Measurements from ENCODE around the gene PRSS12. TPM values are rescaled to one million over a fixed set of nuclear protein-coding genes. Genes with fewer than 3 reads are reported as not detected.

PRSS12 gene
- total RNA-seq, 1 experiment from 2014 or later = 14.1 TPM

GRCh38 chr4:118369231-118369630, 16.4 kb upstream of the PRSS12 start (continued):
- TF ChIP-seq MLX (CRISPR knock-in tag; IDR thresholded peaks at IDR 0.05) (no peak), PRRX2 (CRISPR knock-in tag; IDR thresholded peaks at IDR 0.05) (no peak), ZNF416 (CRISPR knock-in tag; IDR thresholded peaks at IDR 0.05) (no peak)

GRCh38 chr4:118367872-118368271, 15.1 kb upstream of the PRSS12 start:
- no peaks in the 10 kb centered on the region for H3K9me3 Mint-ChIP-seq
- DNase-seq (ENCODE audit: low spot score) (no peak), ATAC-seq (peak; percentile 63)
- no peak overlapping the region for H3K27ac Mint-ChIP-seq
- no peaks in the 10 kb centered on the region for H3K36me3 Mint-ChIP-seq
- peaks cover 10% of the 10 kb centered on the region for H3K4me1 Mint-ChIP-seq
- H3K27me3 Mint-ChIP-seq (ENCODE audit: low read depth) = no peaks in the 10 kb centered on the region
- CTCF ChIA-PET = interaction anchor here (1.2 to 3.5 kb wide), 2 partner anchors 10 to 15 kb away, joined by 3 to 20 read pairs; partner anchors contain the start of gene PRSS12
- POLR2A ChIA-PET = no interaction called here
- H3K4me3 Mint-ChIP-seq = no peak overlapping the region
- TF ChIP-seq SP1 (CRISPR knock-in tag; conservative IDR thresholded peaks at IDR 0.05) = no peak
- TF ChIP-seq, protein P1, sequence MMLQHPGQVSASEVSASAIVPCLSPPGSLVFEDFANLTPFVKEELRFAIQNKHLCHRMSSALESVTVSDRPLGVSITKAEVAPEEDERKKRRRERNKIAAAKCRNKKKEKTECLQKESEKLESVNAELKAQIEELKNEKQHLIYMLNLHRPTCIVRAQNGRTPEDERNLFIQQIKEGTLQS (CRISPR knock-in tag; conservative IDR thresholded peaks at IDR 0.05) = no peak
- TF ChIP-seq, protein P2, sequence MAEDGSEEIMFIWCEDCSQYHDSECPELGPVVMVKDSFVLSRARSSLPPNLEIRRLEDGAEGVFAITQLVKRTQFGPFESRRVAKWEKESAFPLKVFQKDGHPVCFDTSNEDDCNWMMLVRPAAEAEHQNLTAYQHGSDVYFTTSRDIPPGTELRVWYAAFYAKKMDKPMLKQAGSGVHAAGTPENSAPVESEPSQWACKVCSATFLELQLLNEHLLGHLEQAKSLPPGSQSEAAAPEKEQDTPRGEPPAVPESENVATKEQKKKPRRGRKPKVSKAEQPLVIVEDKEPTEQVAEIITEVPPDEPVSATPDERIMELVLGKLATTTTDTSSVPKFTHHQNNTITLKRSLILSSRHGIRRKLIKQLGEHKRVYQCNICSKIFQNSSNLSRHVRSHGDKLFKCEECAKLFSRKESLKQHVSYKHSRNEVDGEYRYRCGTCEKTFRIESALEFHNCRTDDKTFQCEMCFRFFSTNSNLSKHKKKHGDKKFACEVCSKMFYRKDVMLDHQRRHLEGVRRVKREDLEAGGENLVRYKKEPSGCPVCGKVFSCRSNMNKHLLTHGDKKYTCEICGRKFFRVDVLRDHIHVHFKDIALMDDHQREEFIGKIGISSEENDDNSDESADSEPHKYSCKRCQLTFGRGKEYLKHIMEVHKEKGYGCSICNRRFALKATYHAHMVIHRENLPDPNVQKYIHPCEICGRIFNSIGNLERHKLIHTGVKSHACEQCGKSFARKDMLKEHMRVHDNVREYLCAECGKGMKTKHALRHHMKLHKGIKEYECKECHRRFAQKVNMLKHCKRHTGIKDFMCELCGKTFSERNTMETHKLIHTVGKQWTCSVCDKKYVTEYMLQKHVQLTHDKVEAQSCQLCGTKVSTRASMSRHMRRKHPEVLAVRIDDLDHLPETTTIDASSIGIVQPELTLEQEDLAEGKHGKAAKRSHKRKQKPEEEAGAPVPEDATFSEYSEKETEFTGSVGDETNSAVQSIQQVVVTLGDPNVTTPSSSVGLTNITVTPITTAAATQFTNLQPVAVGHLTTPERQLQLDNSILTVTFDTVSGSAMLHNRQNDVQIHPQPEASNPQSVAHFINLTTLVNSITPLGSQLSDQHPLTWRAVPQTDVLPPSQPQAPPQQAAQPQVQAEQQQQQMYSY (CRISPR knock-in tag; IDR thresholded peaks at IDR 0.05) = no peak
- TF ChIP-seq TEAD4 (CRISPR knock-in tag; IDR thresholded peaks at IDR 0.05) = no peak
- TF ChIP-seq HMGA2 (CRISPR knock-in tag; IDR thresholded peaks at IDR 0.05) = no peak
- TF ChIP-seq, protein P3, sequence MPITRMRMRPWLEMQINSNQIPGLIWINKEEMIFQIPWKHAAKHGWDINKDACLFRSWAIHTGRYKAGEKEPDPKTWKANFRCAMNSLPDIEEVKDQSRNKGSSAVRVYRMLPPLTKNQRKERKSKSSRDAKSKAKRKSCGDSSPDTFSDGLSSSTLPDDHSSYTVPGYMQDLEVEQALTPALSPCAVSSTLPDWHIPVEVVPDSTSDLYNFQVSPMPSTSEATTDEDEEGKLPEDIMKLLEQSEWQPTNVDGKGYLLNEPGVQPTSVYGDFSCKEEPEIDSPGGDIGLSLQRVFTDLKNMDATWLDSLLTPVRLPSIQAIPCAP (CRISPR knock-in tag; IDR thresholded peaks at IDR 0.05) = no peak
- TF ChIP-seq IRF2 (CRISPR knock-in tag; IDR thresholded peaks at IDR 0.05; ENCODE audit: borderline replicate concordance, low read depth) = no peak
- no peak for TF ChIP-seq GRHL2 (CRISPR knock-in tag; IDR thresholded peaks at IDR 0.05; ENCODE audit: insufficient replicate concordance, severe bottlenecking)
- TF ChIP-seq, protein P4, sequence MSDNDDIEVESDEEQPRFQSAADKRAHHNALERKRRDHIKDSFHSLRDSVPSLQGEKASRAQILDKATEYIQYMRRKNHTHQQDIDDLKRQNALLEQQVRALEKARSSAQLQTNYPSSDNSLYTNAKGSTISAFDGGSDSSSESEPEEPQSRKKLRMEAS (CRISPR knock-in tag; IDR thresholded peaks at IDR 0.05) = no peak

- no peak for ATAC-seq
- POLR2A ChIA-PET = no interaction called here
- CTCF ChIA-PET = interaction anchor here (1.2 to 3.5 kb wide), 2 partner anchors 9 to 15 kb away, joined by 3 to 20 read pairs; partner anchors contain the start of gene PRSS12
Measured at GRCh38 chr4:118367361-118367760, 14.6 kb upstream of the PRSS12 start.

More at GRCh38 chr4:118367361-118367760, 14.6 kb upstream of the PRSS12 start:
- Mint-ChIP-seq H3K36me3 (no peaks in the 10 kb centered on the region), H3K9me3 (no peaks in the 10 kb centered on the region), H3K4me1 (peaks cover 15% of the 10 kb centered on the region), H3K4me3 (no peak overlapping the region), H3K27me3 (ENCODE audit: low read depth) (no peaks in the 10 kb centered on the region), H3K27ac (no peak overlapping the region)
- no peak for DNase-seq (ENCODE audit: low spot score)
- TF ChIP-seq SOX15 (CRISPR knock-in tag; IDR thresholded peaks at IDR 0.05) (no peak), NFATC4 (CRISPR knock-in tag; IDR thresholded peaks at IDR 0.05) (no peak), ZNF671 (CRISPR knock-in tag; IDR thresholded peaks at IDR 0.05) (no peak), ATF2 (CRISPR knock-in tag; IDR thresholded peaks at IDR 0.05; ENCODE audit: borderline replicate concordance, low read depth) (no peak)

Data from WTC11 (cell line).